GM23338 (cell line): ENCODE data around the gene C2CD4A. TPM values are rescaled to one million over a fixed set of nuclear protein-coding genes. Genes with fewer than 3 reads are reported as not detected.

Experiments used
- ATAC-seq: fragments of 200-7000 bp; cut with Tn5 transposase; 3 replicates; pipeline ENCODE4 v1.9.1; 2020
- DNase-seq: peaks from one replicate; pipeline ENCODE4 v3.0.0-alpha.2; 2015; ENCODE audit warnings: low spot score
- H2AFZ ChIP-seq: fragments of 200-600 bp; sonication (generic); 2 replicates; pipeline ENCODE4 v1.8.0; 2016; ENCODE audit warnings: antibody characterized with exemption, mild to moderate bottlenecking, moderate library complexity
- H3F3A ChIP-seq: fragments of 200-600 bp; sonication (generic); replicated peaks from 2 replicates; pipeline ENCODE4 v1.8.0; 2017; ENCODE audit warnings: antibody characterized with exemption, mixed run types, low read depth
- H3K27ac ChIP-seq: fragments of 200-600 bp; sonication (generic); 2 replicates; pipeline ENCODE4 v1.6.1; 2016; ENCODE audit warnings: low read depth
- H3K27me3 ChIP-seq: fragments of 200-600 bp; sonication (generic); 2 replicates; pipeline ENCODE4 v1.8.0; 2016; ENCODE audit warnings: mild to moderate bottlenecking, mixed run types, moderate library complexity; ENCODE audit not compliant: insufficient read depth
- H3K36me3 ChIP-seq: fragments of 200-600 bp; sonication (generic); 2 replicates; pipeline ENCODE4 v1.8.0; 2016; ENCODE audit warnings: mild to moderate bottlenecking; ENCODE audit not compliant: insufficient read depth
- H3K4me1 ChIP-seq: fragments of 200-600 bp; sonication (generic); 2 replicates; pipeline ENCODE4 v1.8.0; 2016; ENCODE audit warnings: mild to moderate bottlenecking, moderate library complexity; ENCODE audit not compliant: insufficient read depth
- H3K4me2 ChIP-seq: fragments of 200-600 bp; sonication (generic); 2 replicates; pipeline ENCODE4 v1.7.1; 2017; ENCODE audit warnings: mixed run types
- H3K4me3 ChIP-seq: fragments of 200-600 bp; sonication (generic); 2 replicates; pipeline ENCODE4 v1.6.1; 2016; ENCODE audit warnings: mixed run types
- H3K79me2 ChIP-seq: fragments of 200-600 bp; sonication (generic); replicated peaks from 2 replicates; pipeline ENCODE4 v1.8.0; 2017; ENCODE audit warnings: mild to moderate bottlenecking; ENCODE audit not compliant: insufficient read depth
- H3K9me2 ChIP-seq: fragments of 200-600 bp; sonication (generic); 2 replicates; pipeline ENCODE4 v1.8.0; 2017; ENCODE audit not compliant: insufficient read depth
- H4K20me1 ChIP-seq: fragments of 200-600 bp; sonication (generic); replicated peaks from 2 replicates; pipeline ENCODE4 v1.8.0; 2017; ENCODE audit warnings: mild to moderate bottlenecking; ENCODE audit not compliant: insufficient read depth
- H3K27ac Mint-ChIP-seq: 2 replicates; pipeline ENCODE4 v1.8.0; 2020; ENCODE audit warnings: inconsistent platforms, mild to moderate bottlenecking, moderate library complexity, mixed read lengths
- H3K27me3 Mint-ChIP-seq: 3 replicates; pipeline ENCODE4 v1.8.0; 2022; ENCODE audit warnings: low read depth, mild to moderate bottlenecking, moderate library complexity, mixed read lengths, inconsistent platforms; ENCODE audit not compliant: insufficient read depth, poor library complexity
- H3K36me3 Mint-ChIP-seq: 3 replicates; pipeline ENCODE4 v1.8.0; 2021; ENCODE audit warnings: low read depth, mild to moderate bottlenecking, inconsistent platforms, moderate library complexity, mixed read lengths
- H3K4me1 Mint-ChIP-seq: 3 replicates; pipeline ENCODE4 v1.8.0; 2020; ENCODE audit warnings: mild to moderate bottlenecking, inconsistent platforms, mixed read lengths
- H3K4me3 Mint-ChIP-seq: 3 replicates; pipeline ENCODE4 v1.8.0; 2021; ENCODE audit warnings: moderate library complexity, mild to moderate bottlenecking, inconsistent platforms, mixed read lengths
- H3K9me3 Mint-ChIP-seq: 3 replicates; pipeline ENCODE4 v1.8.0; 2020; ENCODE audit warnings: moderate library complexity, mild to moderate bottlenecking, inconsistent platforms, mixed read lengths
- CREB1 ChIP-seq: fragments of 250-450 bp; sonication (Bioruptor Pico); IDR thresholded peaks from 2 replicates; pipeline ENCODE4 v1.5.0; 2020; ENCODE audit warnings: low read depth, mild to moderate bottlenecking, moderate library complexity
- EZH2phosphoT487 ChIP-seq: fragments of 200-600 bp; sonication (generic); IDR thresholded peaks from one replicate; pipeline ENCODE4 v1.8.1; 2018; ENCODE audit warnings: antibody characterized with exemption; ENCODE audit not compliant: unreplicated experiment
- JUNB ChIP-seq: IDR thresholded peaks from one replicate; pipeline ENCODE4 v1.6.1; 2016; ENCODE audit warnings: antibody characterized with exemption; ENCODE audit not compliant: unreplicated experiment
- NANOG ChIP-seq: IDR thresholded peaks from 2 replicates; pipeline ENCODE4 v1.6.1; 2016; ENCODE audit warnings: antibody characterized with exemption, borderline replicate concordance
- ZNF114 ChIP-seq: fragments of 250-450 bp; sonication (Bioruptor Pico); IDR thresholded peaks from 2 replicates; pipeline ENCODE4 v1.5.0; 2020; ENCODE audit warnings: mild to moderate bottlenecking, moderate library complexity
- ZNF331 ChIP-seq: fragments of 250-450 bp; sonication (Bioruptor Pico); IDR thresholded peaks from 2 replicates; pipeline ENCODE4 v1.5.0; 2020; ENCODE audit warnings: low read depth, mild to moderate bottlenecking, moderate library complexity
- polyA plus RNA-seq: library from polyadenylated mRNA; unstranded; fragments of >200 nt; fragmentation: Nextera tagmentation; extraction: Ambion mirVana; gene quantifications from 2 replicates; pipeline ENCODE4 v1.2.1, GENCODE V29; 2016
- total RNA-seq: library from RNA; depleted of rRNA; stranded (reverse); fragments of >200 nt; shearing (Covaris generic); gene quantifications from 2 replicates; pipeline ENCODE4 v1.2.3, GENCODE V29; 2014
- TF ChIP-seq, protein P1 (sequence below): IDR thresholded peaks from one replicate; pipeline ENCODE4 v1.6.1; 2018; ENCODE audit warnings: antibody characterized with exemption; ENCODE audit not compliant: unreplicated experiment
- TF ChIP-seq, protein P2 (sequence below), 2 experiments: fragments of 200-600 bp in 1 of 2; sonication (generic) in 1 of 2; conservative IDR thresholded peaks; 2 replicates each; pipeline versions ENCODE4 v1.5.1 to v1.6.1; 2016 to 2017; ENCODE audit warnings: antibody characterized with exemption in 2 of 2, low read depth in 2 of 2, mild to moderate bottlenecking in 2 of 2, moderate library complexity in 1 of 2
- TF ChIP-seq, protein P3 (sequence below): fragments of 250-450 bp; sonication (Bioruptor Pico); IDR thresholded peaks from 2 replicates; pipeline ENCODE4 v1.5.0; 2020; ENCODE audit warnings: mild to moderate bottlenecking, moderate library complexity

C2CD4A gene
- total and polyA plus RNA-seq, 2 experiments from 2014 or later: 0.07 TPM; not detected in 1

DNA sequence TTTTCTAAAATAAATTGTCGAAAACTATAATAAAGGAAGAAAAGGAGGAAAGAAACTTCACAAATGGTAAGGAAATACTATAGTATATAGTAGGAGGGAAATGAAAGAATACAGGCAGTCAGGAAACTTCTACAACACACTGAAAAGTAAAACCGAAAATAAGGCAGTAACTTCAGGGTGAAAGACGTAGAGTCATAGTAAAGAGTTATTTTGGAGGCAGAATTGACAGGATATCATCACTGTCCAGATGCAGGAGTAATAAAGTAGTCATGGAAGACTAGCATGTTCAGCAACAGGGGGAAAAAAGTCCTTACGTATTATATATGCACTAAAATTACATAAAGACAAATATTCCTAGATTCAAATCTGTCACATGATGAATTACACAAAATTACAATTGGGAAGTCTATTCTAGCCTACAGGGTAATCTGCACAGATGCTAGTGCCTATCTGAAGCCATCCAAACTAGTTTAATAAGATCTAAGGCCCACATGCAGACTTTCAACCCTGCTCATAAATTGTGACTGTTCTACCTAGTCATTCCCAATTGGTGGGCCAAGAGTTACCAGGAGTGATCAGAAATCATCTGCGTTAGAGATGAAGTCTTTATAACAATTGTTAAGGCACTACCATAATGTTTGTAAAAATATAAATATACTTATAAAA, 20.6 kb upstream of the C2CD4A start (continued):
- TF ChIP-seq, protein P1, sequence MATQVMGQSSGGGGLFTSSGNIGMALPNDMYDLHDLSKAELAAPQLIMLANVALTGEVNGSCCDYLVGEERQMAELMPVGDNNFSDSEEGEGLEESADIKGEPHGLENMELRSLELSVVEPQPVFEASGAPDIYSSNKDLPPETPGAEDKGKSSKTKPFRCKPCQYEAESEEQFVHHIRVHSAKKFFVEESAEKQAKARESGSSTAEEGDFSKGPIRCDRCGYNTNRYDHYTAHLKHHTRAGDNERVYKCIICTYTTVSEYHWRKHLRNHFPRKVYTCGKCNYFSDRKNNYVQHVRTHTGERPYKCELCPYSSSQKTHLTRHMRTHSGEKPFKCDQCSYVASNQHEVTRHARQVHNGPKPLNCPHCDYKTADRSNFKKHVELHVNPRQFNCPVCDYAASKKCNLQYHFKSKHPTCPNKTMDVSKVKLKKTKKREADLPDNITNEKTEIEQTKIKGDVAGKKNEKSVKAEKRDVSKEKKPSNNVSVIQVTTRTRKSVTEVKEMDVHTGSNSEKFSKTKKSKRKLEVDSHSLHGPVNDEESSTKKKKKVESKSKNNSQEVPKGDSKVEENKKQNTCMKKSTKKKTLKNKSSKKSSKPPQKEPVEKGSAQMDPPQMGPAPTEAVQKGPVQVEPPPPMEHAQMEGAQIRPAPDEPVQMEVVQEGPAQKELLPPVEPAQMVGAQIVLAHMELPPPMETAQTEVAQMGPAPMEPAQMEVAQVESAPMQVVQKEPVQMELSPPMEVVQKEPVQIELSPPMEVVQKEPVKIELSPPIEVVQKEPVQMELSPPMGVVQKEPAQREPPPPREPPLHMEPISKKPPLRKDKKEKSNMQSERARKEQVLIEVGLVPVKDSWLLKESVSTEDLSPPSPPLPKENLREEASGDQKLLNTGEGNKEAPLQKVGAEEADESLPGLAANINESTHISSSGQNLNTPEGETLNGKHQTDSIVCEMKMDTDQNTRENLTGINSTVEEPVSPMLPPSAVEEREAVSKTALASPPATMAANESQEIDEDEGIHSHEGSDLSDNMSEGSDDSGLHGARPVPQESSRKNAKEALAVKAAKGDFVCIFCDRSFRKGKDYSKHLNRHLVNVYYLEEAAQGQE: no peak
- TF ChIP-seq, protein P2, sequence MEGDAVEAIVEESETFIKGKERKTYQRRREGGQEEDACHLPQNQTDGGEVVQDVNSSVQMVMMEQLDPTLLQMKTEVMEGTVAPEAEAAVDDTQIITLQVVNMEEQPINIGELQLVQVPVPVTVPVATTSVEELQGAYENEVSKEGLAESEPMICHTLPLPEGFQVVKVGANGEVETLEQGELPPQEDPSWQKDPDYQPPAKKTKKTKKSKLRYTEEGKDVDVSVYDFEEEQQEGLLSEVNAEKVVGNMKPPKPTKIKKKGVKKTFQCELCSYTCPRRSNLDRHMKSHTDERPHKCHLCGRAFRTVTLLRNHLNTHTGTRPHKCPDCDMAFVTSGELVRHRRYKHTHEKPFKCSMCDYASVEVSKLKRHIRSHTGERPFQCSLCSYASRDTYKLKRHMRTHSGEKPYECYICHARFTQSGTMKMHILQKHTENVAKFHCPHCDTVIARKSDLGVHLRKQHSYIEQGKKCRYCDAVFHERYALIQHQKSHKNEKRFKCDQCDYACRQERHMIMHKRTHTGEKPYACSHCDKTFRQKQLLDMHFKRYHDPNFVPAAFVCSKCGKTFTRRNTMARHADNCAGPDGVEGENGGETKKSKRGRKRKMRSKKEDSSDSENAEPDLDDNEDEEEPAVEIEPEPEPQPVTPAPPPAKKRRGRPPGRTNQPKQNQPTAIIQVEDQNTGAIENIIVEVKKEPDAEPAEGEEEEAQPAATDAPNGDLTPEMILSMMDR (conservative IDR thresholded peaks at IDR 0.05; ENCODE audit: low read depth in 2 of 2): no peak
- TF ChIP-seq NANOG (no peak), JUNB (no peak), ZNF114 (CRISPR knock-in tag) (no peak)

DNA sequence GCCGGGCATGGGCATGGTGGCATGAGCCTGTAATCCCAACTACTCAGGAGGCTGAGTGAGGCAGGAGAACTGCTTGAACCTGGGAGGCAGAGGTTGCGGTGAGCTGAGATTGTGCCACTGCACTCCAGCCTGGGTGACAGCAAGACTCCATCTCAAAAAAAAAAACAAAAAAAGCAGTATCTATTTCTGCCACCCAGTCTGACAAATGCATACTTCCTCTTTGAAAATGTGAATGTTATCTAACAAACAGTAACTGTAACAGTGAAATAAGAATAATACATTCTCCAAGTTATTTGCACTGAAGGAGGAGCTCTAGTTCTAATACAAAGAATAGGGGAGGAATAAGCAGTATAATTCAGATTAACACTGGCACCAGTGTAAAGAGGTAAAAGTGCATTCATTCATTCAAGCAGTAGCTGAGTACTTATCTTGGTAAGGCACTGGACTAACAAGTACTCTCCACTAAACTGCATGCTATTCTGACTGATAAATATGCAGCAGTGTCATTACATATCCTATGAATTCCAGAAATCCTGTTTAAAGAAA, 19.4 kb upstream of the C2CD4A start:
- Histone ChIP-seq H3K36me3 (no peaks in the 10 kb centered on the region), H3F3A (no peaks in the 10 kb centered on the region), H2AFZ (no peak overlapping the region), H3K27ac (no peak overlapping the region), H3K9me2 (no peaks in the 10 kb centered on the region), H3K27me3 (no peaks in the 10 kb centered on the region), H3K4me2 (no peak overlapping the region), H3K4me1 (no peaks in the 10 kb centered on the region), H4K20me1 (no peaks in the 10 kb centered on the region; the same call in 1 of the 2 replicates), H3K79me2 (peaks cover 12% of the 10 kb centered on the region; the same call in 1 of the 2 replicates), H3K4me3 (no peak overlapping the region)
- Mint-ChIP-seq H3K27me3 (peaks cover 2% of the 10 kb centered on the region), H3K4me1 (no peaks in the 10 kb centered on the region), H3K27ac (no peak overlapping the region), H3K4me3 (no peak overlapping the region), H3K36me3 (peaks cover 2% of the 10 kb centered on the region; the same call in 1 of the 3 replicates), H3K9me3 (peaks cover 3% of the 10 kb centered on the region; the same call in 2 of the 3 replicates)
- DNase-seq: no peak
- ATAC-seq: no peak
- TF ChIP-seq ZNF331 (CRISPR knock-in tag) (no peak), EZH2phosphoT487 (no peak), CREB1 (CRISPR knock-in tag) (no peak), ZNF114 (CRISPR knock-in tag) (no peak), NANOG (no peak)
- TF ChIP-seq, protein P3, sequence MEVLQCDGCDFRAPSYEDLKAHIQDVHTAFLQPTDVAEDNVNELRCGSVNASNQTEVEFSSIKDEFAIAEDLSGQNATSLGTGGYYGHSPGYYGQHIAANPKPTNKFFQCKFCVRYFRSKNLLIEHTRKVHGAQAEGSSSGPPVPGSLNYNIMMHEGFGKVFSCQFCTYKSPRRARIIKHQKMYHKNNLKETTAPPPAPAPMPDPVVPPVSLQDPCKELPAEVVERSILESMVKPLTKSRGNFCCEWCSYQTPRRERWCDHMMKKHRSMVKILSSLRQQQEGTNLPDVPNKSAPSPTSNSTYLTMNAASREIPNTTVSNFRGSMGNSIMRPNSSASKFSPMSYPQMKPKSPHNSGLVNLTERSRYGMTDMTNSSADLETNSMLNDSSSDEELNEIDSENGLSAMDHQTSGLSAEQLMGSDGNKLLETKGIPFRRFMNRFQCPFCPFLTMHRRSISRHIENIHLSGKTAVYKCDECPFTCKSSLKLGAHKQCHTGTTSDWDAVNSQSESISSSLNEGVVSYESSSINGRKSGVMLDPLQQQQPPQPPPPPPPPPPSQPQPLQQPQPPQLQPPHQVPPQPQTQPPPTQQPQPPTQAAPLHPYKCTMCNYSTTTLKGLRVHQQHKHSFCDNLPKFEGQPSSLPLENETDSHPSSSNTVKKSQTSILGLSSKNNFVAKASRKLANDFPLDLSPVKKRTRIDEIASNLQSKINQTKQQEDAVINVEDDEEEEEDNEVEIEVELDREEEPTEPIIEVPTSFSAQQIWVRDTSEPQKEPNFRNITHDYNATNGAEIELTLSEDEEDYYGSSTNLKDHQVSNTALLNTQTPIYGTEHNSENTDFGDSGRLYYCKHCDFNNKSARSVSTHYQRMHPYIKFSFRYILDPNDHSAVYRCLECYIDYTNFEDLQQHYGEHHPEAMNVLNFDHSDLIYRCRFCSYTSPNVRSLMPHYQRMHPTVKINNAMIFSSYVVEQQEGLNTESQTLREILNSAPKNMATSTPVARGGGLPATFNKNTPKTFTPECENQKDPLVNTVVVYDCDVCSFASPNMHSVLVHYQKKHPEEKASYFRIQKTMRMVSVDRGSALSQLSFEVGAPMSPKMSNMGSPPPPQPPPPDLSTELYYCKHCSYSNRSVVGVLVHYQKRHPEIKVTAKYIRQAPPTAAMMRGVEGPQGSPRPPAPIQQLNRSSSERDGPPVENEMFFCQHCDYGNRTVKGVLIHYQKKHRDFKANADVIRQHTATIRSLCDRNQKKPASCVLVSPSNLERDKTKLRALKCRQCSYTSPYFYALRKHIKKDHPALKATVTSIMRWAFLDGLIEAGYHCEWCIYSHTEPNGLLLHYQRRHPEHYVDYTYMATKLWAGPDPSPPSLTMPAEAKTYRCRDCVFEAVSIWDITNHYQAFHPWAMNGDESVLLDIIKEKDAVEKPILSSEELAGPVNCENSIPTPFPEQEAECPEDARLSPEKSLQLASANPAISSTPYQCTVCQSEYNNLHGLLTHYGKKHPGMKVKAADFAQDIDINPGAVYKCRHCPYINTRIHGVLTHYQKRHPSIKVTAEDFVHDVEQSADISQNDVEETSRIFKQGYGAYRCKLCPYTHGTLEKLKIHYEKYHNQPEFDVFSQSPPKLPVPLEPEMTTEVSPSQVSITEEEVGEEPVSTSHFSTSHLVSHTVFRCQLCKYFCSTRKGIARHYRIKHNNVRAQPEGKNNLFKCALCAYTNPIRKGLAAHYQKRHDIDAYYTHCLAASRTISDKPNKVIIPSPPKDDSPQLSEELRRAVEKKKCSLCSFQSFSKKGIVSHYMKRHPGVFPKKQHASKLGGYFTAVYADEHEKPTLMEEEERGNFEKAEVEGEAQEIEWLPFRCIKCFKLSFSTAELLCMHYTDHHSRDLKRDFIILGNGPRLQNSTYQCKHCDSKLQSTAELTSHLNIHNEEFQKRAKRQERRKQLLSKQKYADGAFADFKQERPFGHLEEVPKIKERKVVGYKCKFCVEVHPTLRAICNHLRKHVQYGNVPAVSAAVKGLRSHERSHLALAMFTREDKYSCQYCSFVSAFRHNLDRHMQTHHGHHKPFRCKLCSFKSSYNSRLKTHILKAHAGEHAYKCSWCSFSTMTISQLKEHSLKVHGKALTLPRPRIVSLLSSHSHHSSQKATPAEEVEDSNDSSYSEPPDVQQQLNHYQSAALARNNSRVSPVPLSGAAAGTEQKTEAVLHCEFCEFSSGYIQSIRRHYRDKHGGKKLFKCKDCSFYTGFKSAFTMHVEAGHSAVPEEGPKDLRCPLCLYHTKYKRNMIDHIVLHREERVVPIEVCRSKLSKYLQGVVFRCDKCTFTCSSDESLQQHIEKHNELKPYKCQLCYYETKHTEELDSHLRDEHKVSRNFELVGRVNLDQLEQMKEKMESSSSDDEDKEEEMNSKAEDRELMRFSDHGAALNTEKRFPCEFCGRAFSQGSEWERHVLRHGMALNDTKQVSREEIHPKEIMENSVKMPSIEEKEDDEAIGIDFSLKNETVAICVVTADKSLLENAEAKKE: no peak
